Measurements from ENCODE around the gene GJA3.

GRCh38 chr13:20191311-20192157 is 30.7 kb upstream of the GJA3 start:
- TF ChIP-seq POLR2A (IDR thresholded peaks at IDR 0.05) (no peak), CTCF (IDR thresholded peaks at IDR 0.05) (no peak)
